Dedifferentiated amniotic fluid mesenchymal stem cell (primary cell): ENCODE results near the gene HEATR9.
A peak's percentile ranks its signal among the peaks of the same experiment; 100 is the strongest.

Source experiments
- DNase-seq: peaks from one replicate; pipeline ENCODE4 v3.0.0-alpha.2; 2016; ENCODE audit errors: extremely low spot score

The HEATR9 gene

GRCh38 chr17:35895636-35896587, 27.2 kb upstream of the HEATR9 start:
- DNase-seq, result no peak

GRCh38 chr17:35894206-35894605, 25.5 kb upstream of the HEATR9 start:
- DNase-seq, result no peak

GRCh38 chr17:35893751-35894150, 25.1 kb upstream of the HEATR9 start:
- no peak for DNase-seq

- DNase-seq, result no peak
These were observed 23.7 kb upstream of the HEATR9 start for GRCh38 chr17:35892091-35893035.

- DNase-seq, result no peak
These were observed 22.6 kb upstream of the HEATR9 start for GRCh38 chr17:35891269-35891668.

GRCh38 chr17:35890774-35891155, 22.1 kb upstream of the HEATR9 start:
- DNase-seq, result no peak

- DNase-seq, result peak; percentile 48
These were observed 21.4 kb upstream of the HEATR9 start for GRCh38 chr17:35889818-35890773.

GRCh38 chr17:35889241-35889640, 20.6 kb upstream of the HEATR9 start:
- no peak for DNase-seq

- no peak for DNase-seq
These were observed 11.3 kb upstream of the HEATR9 start, which contains the start of gene CCL5 for GRCh38 chr17:35879773-35880654. Gene CCL5 (minus strand): TSS chr17:35880360.

GRCh38 chr17:35878361-35878760, 9.7 kb upstream of the HEATR9 start:
- DNase-seq, result no peak

- no peak for DNase-seq
These were observed 8.8 kb upstream of the HEATR9 start for GRCh38 chr17:35877345-35878029.

GRCh38 chr17:35876534-35876933, 7.8 kb upstream of the HEATR9 start:
- DNase-seq, result no peak

- DNase-seq, result no peak
These were observed 7.1 kb upstream of the HEATR9 start for GRCh38 chr17:35875800-35876139.

- DNase-seq, result no peak
These were observed 6.5 kb upstream of the HEATR9 start for GRCh38 chr17:35875072-35875799.

GRCh38 chr17:35872196-35872980, 3.7 kb upstream of the HEATR9 start:
- DNase-seq, result no peak

GRCh38 chr17:35870906-35871819, 2.5 kb upstream of the HEATR9 start:
- no peak for DNase-seq

GRCh38 chr17:35867574-35867973, 1.1 kb downstream of the HEATR9 start:
- no peak for DNase-seq
